Fibroblast of pulmonary artery (primary cell): ENCODE data around the gene RASAL2.

Experiments used
- DNase-seq: peaks from one replicate; pipeline ENCODE4 v3.0.0-alpha.2; 2010; ENCODE audit warnings: low read depth
- H3K4me3 ChIP-seq: replicated peaks from 2 replicates; pipeline ENCODE4 v1.5.1; 2011; ENCODE audit warnings: low read depth, mild to moderate bottlenecking, control low read depth, low read length, moderate library complexity
- CTCF ChIP-seq: IDR thresholded peaks from 2 replicates; pipeline ENCODE4 v1.5.1; 2011; ENCODE audit warnings: mild to moderate bottlenecking, control low read depth, low read length, inconsistent platforms; ENCODE audit errors: missing control alignments

RASAL2 gene

GRCh38 chr1:178155481-178156255 is 61.8 kb downstream of the RASAL2 start:
- no peak overlapping the region for H3K4me3 ChIP-seq
- TF ChIP-seq CTCF, result no peak
- DNase-seq, result peak; percentile 65

- no peak for TF ChIP-seq CTCF
- DNase-seq, result no peak
- no peak overlapping the region for H3K4me3 ChIP-seq
These were observed 67.0 kb downstream of the RASAL2 start for GRCh38 chr1:178160736-178161475.

DNA sequence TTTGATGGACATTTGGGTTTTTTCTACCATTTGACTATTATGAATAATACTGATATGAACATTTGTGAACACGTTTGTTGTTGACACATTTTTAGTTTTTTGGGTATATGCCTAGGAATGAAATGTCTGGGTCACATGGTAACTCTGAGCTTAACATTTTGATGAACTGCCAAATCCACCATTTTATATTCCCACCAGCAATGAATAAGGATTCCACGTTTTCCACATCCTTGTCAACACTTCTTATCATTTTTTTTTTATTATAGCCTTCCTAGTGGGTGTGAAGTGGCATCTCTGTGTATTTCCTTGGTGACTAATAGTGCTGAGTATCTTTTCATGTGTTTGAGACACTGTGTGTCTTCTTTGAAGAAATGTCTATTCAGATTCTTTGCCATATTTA is 67.6 kb downstream of the RASAL2 start:
- DNase-seq, result peak; percentile 54
- no peak for TF ChIP-seq CTCF

DNA sequence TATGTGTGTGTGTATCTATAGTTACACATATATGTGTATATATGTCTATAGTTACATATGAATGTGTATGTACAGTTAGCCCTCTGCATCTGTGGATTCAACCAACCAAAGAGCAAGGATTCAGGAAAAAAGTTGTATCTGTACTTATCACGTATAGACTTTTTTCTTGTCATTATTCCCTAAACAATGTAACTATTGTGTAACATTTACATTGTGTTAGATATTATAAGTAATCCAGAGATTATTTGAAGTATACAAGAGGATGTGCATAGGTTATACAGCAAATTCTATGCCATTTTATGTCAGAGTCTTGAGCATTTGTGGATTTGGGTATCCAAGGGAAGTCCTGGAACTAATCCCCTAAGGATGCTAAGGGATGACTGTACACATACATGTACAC is 71.3 kb downstream of the RASAL2 start:
- no peak overlapping the region for H3K4me3 ChIP-seq
- TF ChIP-seq CTCF, result no peak
- no peak for DNase-seq

More for the DNA sequence above, 67.6 kb downstream of the RASAL2 start:
- no peak overlapping the region for H3K4me3 ChIP-seq

GRCh38 chr1:178166429-178167024 is 72.6 kb downstream of the RASAL2 start:
- no peak overlapping the region for H3K4me3 ChIP-seq
- DNase-seq, result no peak
- TF ChIP-seq CTCF, result no peak

- H3K4me3 ChIP-seq, result no peak overlapping the region
- TF ChIP-seq CTCF, result no peak
- DNase-seq, result peak; percentile 59
These were observed 74.6 kb downstream of the RASAL2 start for GRCh38 chr1:178168536-178168935.
